ENCODE results near the gene ACIN1. TPM values are rescaled to one million over a fixed set of nuclear protein-coding genes. Genes with fewer than 3 reads are reported as not detected.

The ACIN1 gene
- total and polyA plus RNA-seq, 2 of the 13 experiments (the other 11 are each of a cell fraction or from before 2014, with no cell fraction given), result 165 to 183 TPM

GRCh38 chr14:23009939-23010726 is 84.8 kb downstream of the ACIN1 start, which contains the start of gene C14orf93 (continued):
- TF ChIP-seq, protein P1, sequence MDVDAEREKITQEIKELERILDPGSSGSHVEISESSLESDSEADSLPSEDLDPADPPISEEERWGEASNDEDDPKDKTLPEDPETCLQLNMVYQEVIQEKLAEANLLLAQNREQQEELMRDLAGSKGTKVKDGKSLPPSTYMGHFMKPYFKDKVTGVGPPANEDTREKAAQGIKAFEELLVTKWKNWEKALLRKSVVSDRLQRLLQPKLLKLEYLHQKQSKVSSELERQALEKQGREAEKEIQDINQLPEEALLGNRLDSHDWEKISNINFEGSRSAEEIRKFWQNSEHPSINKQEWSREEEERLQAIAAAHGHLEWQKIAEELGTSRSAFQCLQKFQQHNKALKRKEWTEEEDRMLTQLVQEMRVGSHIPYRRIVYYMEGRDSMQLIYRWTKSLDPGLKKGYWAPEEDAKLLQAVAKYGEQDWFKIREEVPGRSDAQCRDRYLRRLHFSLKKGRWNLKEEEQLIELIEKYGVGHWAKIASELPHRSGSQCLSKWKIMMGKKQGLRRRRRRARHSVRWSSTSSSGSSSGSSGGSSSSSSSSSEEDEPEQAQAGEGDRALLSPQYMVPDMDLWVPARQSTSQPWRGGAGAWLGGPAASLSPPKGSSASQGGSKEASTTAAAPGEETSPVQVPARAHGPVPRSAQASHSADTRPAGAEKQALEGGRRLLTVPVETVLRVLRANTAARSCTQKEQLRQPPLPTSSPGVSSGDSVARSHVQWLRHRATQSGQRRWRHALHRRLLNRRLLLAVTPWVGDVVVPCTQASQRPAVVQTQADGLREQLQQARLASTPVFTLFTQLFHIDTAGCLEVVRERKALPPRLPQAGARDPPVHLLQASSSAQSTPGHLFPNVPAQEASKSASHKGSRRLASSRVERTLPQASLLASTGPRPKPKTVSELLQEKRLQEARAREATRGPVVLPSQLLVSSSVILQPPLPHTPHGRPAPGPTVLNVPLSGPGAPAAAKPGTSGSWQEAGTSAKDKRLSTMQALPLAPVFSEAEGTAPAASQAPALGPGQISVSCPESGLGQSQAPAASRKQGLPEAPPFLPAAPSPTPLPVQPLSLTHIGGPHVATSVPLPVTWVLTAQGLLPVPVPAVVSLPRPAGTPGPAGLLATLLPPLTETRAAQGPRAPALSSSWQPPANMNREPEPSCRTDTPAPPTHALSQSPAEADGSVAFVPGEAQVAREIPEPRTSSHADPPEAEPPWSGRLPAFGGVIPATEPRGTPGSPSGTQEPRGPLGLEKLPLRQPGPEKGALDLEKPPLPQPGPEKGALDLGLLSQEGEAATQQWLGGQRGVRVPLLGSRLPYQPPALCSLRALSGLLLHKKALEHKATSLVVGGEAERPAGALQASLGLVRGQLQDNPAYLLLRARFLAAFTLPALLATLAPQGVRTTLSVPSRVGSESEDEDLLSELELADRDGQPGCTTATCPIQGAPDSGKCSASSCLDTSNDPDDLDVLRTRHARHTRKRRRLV (CRISPR knock-in tag; IDR thresholded peaks at IDR 0.05), result peak; percentile 73; the same call in 1 of the 2 replicates
- peak; percentile 71 to 73 for TF ChIP-seq POLR2A (IDR thresholded peaks at IDR 0.05; ENCODE audit: insufficient read depth in 1 of 2, low read depth in 2 of 2, low read length in 2 of 2)
- TF ChIP-seq RBAK (CRISPR knock-in tag; IDR thresholded peaks at IDR 0.05), result peak; percentile 47; the same call in 1 of the 2 replicates
- TF ChIP-seq, protein P2, sequence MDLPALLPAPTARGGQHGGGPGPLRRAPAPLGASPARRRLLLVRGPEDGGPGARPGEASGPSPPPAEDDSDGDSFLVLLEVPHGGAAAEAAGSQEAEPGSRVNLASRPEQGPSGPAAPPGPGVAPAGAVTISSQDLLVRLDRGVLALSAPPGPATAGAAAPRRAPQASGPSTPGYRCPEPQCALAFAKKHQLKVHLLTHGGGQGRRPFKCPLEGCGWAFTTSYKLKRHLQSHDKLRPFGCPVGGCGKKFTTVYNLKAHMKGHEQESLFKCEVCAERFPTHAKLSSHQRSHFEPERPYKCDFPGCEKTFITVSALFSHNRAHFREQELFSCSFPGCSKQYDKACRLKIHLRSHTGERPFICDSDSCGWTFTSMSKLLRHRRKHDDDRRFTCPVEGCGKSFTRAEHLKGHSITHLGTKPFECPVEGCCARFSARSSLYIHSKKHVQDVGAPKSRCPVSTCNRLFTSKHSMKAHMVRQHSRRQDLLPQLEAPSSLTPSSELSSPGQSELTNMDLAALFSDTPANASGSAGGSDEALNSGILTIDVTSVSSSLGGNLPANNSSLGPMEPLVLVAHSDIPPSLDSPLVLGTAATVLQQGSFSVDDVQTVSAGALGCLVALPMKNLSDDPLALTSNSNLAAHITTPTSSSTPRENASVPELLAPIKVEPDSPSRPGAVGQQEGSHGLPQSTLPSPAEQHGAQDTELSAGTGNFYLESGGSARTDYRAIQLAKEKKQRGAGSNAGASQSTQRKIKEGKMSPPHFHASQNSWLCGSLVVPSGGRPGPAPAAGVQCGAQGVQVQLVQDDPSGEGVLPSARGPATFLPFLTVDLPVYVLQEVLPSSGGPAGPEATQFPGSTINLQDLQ (CRISPR knock-in tag; IDR thresholded peaks at IDR 0.05), result no peak
- TF ChIP-seq CHD2 (IDR thresholded peaks at IDR 0.05; ENCODE audit: low read depth, low read length), result no peak
- 0 out of 2 replicates have a peak, but pooled peaks have one; percentile 22 for TF ChIP-seq ZFP41 (CRISPR knock-in tag; IDR thresholded peaks at IDR 0.05; ENCODE audit: borderline replicate concordance)
- peak; percentile 96 for TF ChIP-seq ZNF816 (CRISPR knock-in tag; IDR thresholded peaks at IDR 0.05; ENCODE audit: borderline replicate concordance)
- no peak for TF ChIP-seq ZMYM2 (CRISPR knock-in tag; IDR thresholded peaks at IDR 0.05)
- no peak for TF ChIP-seq ZKSCAN5 (CRISPR knock-in tag; IDR thresholded peaks at IDR 0.05)
- 0 out of 2 replicates have a peak, but pooled peaks have one; percentile 12 for TF ChIP-seq MLXIP (CRISPR knock-in tag; IDR thresholded peaks at IDR 0.05; ENCODE audit: borderline replicate concordance)
- no peak for TF ChIP-seq FOXM1 (CRISPR knock-in tag; IDR thresholded peaks at IDR 0.05)
- TF ChIP-seq NAIF1 (CRISPR knock-in tag; IDR thresholded peaks at IDR 0.05; ENCODE audit: borderline replicate concordance), result no peak
- no peak for TF ChIP-seq JUND (CRISPR knock-in tag; IDR thresholded peaks at IDR 0.05)
- TF ChIP-seq SOX6 (IDR thresholded peaks at IDR 0.05), result no peak
- no peak for TF ChIP-seq SOX6 (CRISPR knock-in tag; IDR thresholded peaks at IDR 0.05)
- peak; percentile 80 for TF ChIP-seq PHF8 (CRISPR knock-in tag; IDR thresholded peaks at IDR 0.05)

Data from HepG2 (cell line).